DND-41 (cell line): Measurements from ENCODE around the gene BRPF3.

Experiments used
- EZH2 ChIP-seq: IDR thresholded peaks from 3 replicates; pipeline ENCODE4 v1.6.1; 2012; ENCODE audit warnings: borderline replicate concordance, low read depth, mild to moderate bottlenecking, moderate library complexity, low read length, inconsistent platforms; ENCODE audit not compliant: severe bottlenecking
- TF ChIP-seq, protein P1 (sequence below): IDR thresholded peaks from 2 replicates; pipeline ENCODE4 v1.5.1; 2012; ENCODE audit warnings: borderline replicate concordance, low read length, moderate library complexity, mild to moderate bottlenecking; ENCODE audit not compliant: poor library complexity, severe bottlenecking; ENCODE audit errors: extremely low read depth

DNA sequence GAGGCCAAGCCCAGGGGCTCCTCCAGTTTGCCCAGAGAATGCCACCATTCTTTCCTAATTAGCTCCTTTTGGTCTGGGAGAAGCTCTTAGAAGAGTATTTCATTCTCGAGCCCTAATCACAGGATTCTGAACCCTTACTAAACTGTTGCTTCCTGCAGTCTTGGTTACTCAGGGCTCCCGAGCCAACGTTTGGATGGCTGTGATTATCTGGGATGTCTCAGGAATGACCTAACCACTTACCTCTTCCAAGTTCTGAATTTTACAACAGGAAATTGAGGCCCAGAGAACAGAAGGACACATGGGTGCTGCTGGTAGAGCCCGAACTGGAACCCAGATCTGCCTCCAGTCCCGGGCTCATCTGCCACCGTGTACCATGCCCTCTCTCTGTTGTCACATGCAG is 51.1 kb downstream of the BRPF3 start:
- TF ChIP-seq, protein P1, sequence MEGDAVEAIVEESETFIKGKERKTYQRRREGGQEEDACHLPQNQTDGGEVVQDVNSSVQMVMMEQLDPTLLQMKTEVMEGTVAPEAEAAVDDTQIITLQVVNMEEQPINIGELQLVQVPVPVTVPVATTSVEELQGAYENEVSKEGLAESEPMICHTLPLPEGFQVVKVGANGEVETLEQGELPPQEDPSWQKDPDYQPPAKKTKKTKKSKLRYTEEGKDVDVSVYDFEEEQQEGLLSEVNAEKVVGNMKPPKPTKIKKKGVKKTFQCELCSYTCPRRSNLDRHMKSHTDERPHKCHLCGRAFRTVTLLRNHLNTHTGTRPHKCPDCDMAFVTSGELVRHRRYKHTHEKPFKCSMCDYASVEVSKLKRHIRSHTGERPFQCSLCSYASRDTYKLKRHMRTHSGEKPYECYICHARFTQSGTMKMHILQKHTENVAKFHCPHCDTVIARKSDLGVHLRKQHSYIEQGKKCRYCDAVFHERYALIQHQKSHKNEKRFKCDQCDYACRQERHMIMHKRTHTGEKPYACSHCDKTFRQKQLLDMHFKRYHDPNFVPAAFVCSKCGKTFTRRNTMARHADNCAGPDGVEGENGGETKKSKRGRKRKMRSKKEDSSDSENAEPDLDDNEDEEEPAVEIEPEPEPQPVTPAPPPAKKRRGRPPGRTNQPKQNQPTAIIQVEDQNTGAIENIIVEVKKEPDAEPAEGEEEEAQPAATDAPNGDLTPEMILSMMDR, result no peak
- no peak for TF ChIP-seq EZH2
